ENCODE measurements around the gene TPSAB1.
"Not testable (repeated sequence)": the region's sequence is repeated elsewhere in the genome, so short reads cannot be mapped to it uniquely, and the experiment has no call there.

DNA sequence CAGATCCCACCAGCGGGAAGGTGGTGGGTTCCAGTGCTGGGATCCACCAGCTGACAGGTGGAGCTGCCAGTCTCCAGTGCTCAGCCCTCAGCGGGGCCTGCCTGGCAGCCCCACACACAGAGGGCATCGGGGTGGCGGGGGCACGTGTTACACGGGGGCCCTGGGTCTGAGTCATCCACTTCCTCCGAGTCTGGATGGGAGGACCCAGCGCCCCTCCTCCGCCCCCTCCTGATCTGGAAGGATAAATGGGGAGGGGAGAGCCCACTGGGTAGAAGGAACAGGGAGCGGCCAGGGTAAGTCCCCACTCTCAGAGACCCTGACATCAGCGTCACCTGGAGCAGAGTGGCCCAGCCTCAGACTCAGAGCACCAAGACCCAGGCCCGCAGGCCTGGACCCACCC, at the start of gene TPSAB1:
- TF ChIP-seq, protein P1, sequence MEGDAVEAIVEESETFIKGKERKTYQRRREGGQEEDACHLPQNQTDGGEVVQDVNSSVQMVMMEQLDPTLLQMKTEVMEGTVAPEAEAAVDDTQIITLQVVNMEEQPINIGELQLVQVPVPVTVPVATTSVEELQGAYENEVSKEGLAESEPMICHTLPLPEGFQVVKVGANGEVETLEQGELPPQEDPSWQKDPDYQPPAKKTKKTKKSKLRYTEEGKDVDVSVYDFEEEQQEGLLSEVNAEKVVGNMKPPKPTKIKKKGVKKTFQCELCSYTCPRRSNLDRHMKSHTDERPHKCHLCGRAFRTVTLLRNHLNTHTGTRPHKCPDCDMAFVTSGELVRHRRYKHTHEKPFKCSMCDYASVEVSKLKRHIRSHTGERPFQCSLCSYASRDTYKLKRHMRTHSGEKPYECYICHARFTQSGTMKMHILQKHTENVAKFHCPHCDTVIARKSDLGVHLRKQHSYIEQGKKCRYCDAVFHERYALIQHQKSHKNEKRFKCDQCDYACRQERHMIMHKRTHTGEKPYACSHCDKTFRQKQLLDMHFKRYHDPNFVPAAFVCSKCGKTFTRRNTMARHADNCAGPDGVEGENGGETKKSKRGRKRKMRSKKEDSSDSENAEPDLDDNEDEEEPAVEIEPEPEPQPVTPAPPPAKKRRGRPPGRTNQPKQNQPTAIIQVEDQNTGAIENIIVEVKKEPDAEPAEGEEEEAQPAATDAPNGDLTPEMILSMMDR (conservative IDR thresholded peaks at IDR 0.05; ENCODE audit: low read length): not testable (repeated sequence)
- not testable (repeated sequence) for TF ChIP-seq EZH2phosphoT487 (IDR thresholded peaks at IDR 0.05; ENCODE audit: borderline replicate concordance, low read depth, low read length)

All from OCI-LY7 (cell line).